Esophagus mucosa (tissue), 1 donor: Measurements from ENCODE around the gene HNF4A. TPM values are rescaled to one million over a fixed set of nuclear protein-coding genes. Genes with fewer than 3 reads are reported as not detected.

Experiments used
- ATAC-seq: fragments of 200-7000 bp; cut with Tn5 transposase; one replicate; pipeline ENCODE4 v1.9.1; 2020
- total RNA-seq: library from RNA; stranded (reverse); gene quantifications from one replicate; pipeline ENCODE4 v1.2.4, GENCODE V29; 2023
- donor health status: DM: yes; HTN: yes; CAD: no.

Gene HNF4A
- total RNA-seq, 1 donor from 2014 or later, result not detected

- ATAC-seq, result no peak
These were observed 51.2 kb downstream of the HNF4A start for GRCh38 chr20:44406572-44407137.

GRCh38 chr20:44407402-44408184, 52.1 kb downstream of the HNF4A start:
- peak; percentile 98 for ATAC-seq

- ATAC-seq, result no peak
These were observed 53.7 kb downstream of the HNF4A start for GRCh38 chr20:44409132-44409600.

GRCh38 chr20:44410583-44411019, 55.1 kb downstream of the HNF4A start:
- no peak for ATAC-seq

GRCh38 chr20:44411020-44411756, 55.7 kb downstream of the HNF4A start:
- ATAC-seq, result no peak

- no peak for ATAC-seq
These were observed 56.4 kb downstream of the HNF4A start for GRCh38 chr20:44411757-44412401.

- ATAC-seq, result no peak
These were observed 57.1 kb downstream of the HNF4A start for GRCh38 chr20:44412402-44413144.

GRCh38 chr20:44413575-44414345, 58.3 kb downstream of the HNF4A start:
- ATAC-seq, result no peak

GRCh38 chr20:44414346-44414714, 58.8 kb downstream of the HNF4A start:
- ATAC-seq, result no peak

- ATAC-seq, result no peak
These were observed 59.3 kb downstream of the HNF4A start for GRCh38 chr20:44414808-44415207.

GRCh38 chr20:44415833-44416715, 60.6 kb downstream of the HNF4A start:
- ATAC-seq, result no peak

GRCh38 chr20:44418069-44418905, 62.8 kb downstream of the HNF4A start:
- ATAC-seq, result no peak

GRCh38 chr20:44419131-44419844, 63.8 kb downstream of the HNF4A start:
- ATAC-seq, result no peak

- no peak for ATAC-seq
These were observed 65.0 kb downstream of the HNF4A start for GRCh38 chr20:44420497-44420896.

GRCh38 chr20:44422083-44422482, 66.6 kb downstream of the HNF4A start:
- ATAC-seq, result peak; percentile 94

GRCh38 chr20:44423480-44423879, 68.0 kb downstream of the HNF4A start:
- ATAC-seq, result peak; percentile 4

GRCh38 chr20:44424039-44424495, 68.6 kb downstream of the HNF4A start:
- peak; percentile 52 for ATAC-seq

- no peak for ATAC-seq
These were observed 70.4 kb downstream of the HNF4A start for GRCh38 chr20:44425923-44426322.
